Osteocyte (in vitro differentiated cells): Measurements from ENCODE around the gene MAPK1. TPM values are rescaled to one million over a fixed set of nuclear protein-coding genes. Genes with fewer than 3 reads are reported as not detected.

Source experiments
- DNase-seq: peaks from one replicate; pipeline ENCODE4 v3.0.0; 2021; ENCODE audit warnings: mixed read lengths; ENCODE audit not compliant: unreplicated experiment; ENCODE audit errors: extremely low spot score
- H3K27ac Mint-ChIP-seq: one replicate; pipeline ENCODE4 v1.8.0; 2021; ENCODE audit warnings: mild to moderate bottlenecking, mixed read lengths; ENCODE audit not compliant: unreplicated experiment
- H3K27me3 Mint-ChIP-seq: one replicate; pipeline ENCODE4 v1.8.0; 2021; ENCODE audit warnings: mixed read lengths; ENCODE audit not compliant: unreplicated experiment
- H3K36me3 Mint-ChIP-seq: one replicate; pipeline ENCODE4 v1.8.0; 2021; ENCODE audit warnings: mixed read lengths; ENCODE audit not compliant: unreplicated experiment
- H3K4me1 Mint-ChIP-seq: one replicate; pipeline ENCODE4 v1.8.0; 2021; ENCODE audit warnings: mixed read lengths; ENCODE audit not compliant: unreplicated experiment
- H3K4me3 Mint-ChIP-seq: one replicate; pipeline ENCODE4 v1.8.0; 2021; ENCODE audit warnings: mild to moderate bottlenecking, moderate library complexity, mixed read lengths; ENCODE audit not compliant: unreplicated experiment
- H3K9me3 Mint-ChIP-seq: one replicate; pipeline ENCODE4 v1.8.0; 2021; ENCODE audit warnings: mixed read lengths; ENCODE audit not compliant: unreplicated experiment
- total RNA-seq: library from RNA; stranded (reverse); gene quantifications from 2 replicates; pipeline ENCODE4 v1.2.1, GENCODE V29; 2021
- TF ChIP-seq, protein P1 (sequence below): fragments of 200-600 bp; sonication (generic); IDR thresholded peaks from 2 replicates; pipeline ENCODE4 v1.5.0; 2021; ENCODE audit warnings: antibody characterized with exemption, mild to moderate bottlenecking, moderate library complexity

MAPK1 gene
- total RNA-seq, 1 donor from 2014 or later: 159 TPM

DNA sequence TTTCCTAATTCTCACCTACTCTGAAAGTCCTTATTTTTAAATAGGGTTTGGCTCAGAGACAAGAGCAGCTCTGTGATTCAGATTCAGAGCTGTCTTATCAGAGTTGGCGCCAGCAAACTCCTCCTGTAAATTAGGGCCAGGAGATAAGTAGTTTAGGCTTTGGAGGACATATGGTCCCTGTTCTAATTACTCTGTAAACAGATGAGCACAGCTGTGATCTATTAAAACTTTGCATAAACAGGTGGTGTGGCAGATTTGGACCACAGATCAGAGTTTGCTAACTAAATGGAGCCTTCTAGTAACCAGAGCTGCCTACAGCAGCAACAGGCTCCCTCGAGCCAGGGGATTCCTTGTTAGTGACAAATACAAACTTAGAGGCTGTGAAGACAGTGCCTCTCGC, 159.8 kb downstream of the MAPK1 start:
- no peak overlapping the region for H3K4me3 Mint-ChIP-seq
- H3K4me1 Mint-ChIP-seq: no peaks in the 10 kb centered on the region
- no peaks in the 10 kb centered on the region for H3K9me3 Mint-ChIP-seq
- DNase-seq: no peak
- TF ChIP-seq, protein P1, sequence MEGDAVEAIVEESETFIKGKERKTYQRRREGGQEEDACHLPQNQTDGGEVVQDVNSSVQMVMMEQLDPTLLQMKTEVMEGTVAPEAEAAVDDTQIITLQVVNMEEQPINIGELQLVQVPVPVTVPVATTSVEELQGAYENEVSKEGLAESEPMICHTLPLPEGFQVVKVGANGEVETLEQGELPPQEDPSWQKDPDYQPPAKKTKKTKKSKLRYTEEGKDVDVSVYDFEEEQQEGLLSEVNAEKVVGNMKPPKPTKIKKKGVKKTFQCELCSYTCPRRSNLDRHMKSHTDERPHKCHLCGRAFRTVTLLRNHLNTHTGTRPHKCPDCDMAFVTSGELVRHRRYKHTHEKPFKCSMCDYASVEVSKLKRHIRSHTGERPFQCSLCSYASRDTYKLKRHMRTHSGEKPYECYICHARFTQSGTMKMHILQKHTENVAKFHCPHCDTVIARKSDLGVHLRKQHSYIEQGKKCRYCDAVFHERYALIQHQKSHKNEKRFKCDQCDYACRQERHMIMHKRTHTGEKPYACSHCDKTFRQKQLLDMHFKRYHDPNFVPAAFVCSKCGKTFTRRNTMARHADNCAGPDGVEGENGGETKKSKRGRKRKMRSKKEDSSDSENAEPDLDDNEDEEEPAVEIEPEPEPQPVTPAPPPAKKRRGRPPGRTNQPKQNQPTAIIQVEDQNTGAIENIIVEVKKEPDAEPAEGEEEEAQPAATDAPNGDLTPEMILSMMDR: no peak
- no peaks in the 10 kb centered on the region for H3K27me3 Mint-ChIP-seq
- H3K36me3 Mint-ChIP-seq: peaks cover 2% of the 10 kb centered on the region
- H3K27ac Mint-ChIP-seq: no peak overlapping the region

Other genes with a start within 250 kb of the MAPK1 start
- 15.7 and 15.9 TPM in 2 replicates for gene YDJC, start 237.6 kb downstream of the MAPK1 start, total RNA-seq
- gene CCDC116, start 234.9 kb downstream of the MAPK1 start, total RNA-seq: 0.59 and 0.78 TPM in 2 replicates
- 20.7 and 23.2 TPM in 2 replicates for gene SDF2L1, start 225.3 kb downstream of the MAPK1 start, total RNA-seq
- gene PPIL2, start 201.6 kb downstream of the MAPK1 start, total RNA-seq: 44.5 and 49.5 TPM in 2 replicates
- gene YPEL1, start 131.9 kb downstream of the MAPK1 start, total RNA-seq: 14.7 and 15.1 TPM in 2 replicates
- gene PPM1F, start 85.2 kb upstream of the MAPK1 start, total RNA-seq: 37.6 and 40.2 TPM in 2 replicates
- gene TOP3B, start 115.1 kb upstream of the MAPK1 start, total RNA-seq: 37.0 and 46.0 TPM in 2 replicates